GM12878 (cell line): Measurements from ENCODE around the gene AGAP1. TPM values are rescaled to one million over a fixed set of nuclear protein-coding genes. Genes with fewer than 3 reads are reported as not detected.

Experiments
- ATAC-seq: fragments of 200-7000 bp; cut with Tn5 transposase; 3 replicates; pipeline ENCODE4 v1.9.1; 2020; ENCODE audit warnings: mild to moderate bottlenecking, moderate library complexity
- BruUV-seq: library from RNA; stranded (reverse); fragments of 400-500 nt; replicated peaks from 2 replicates; lab custom pipeline; 2021; lab: Mats Ljungman, UMichigan
- CTCF ChIA-PET: fragments of 300-600 bp; sonication (Branson Sonifier 250); formaldehyde crosslinking; extraction: SDS; loops from one replicate; lab custom pipeline; 2021; ENCODE audit warnings: inconsistent platforms; lab: Yijun Ruan, JAX
- POLR2A ChIA-PET: fragments of 350-600 bp; formaldehyde crosslinking; extraction: SDS; loops from one replicate; lab custom pipeline; 2021; ENCODE audit warnings: inconsistent platforms; lab: Charles Lee
- RAD21 ChIA-PET: fragments of 300-600 bp; sonication (Branson Sonifier 250); formaldehyde crosslinking; loops from one replicate; lab custom pipeline; 2023; ENCODE audit warnings: antibody characterized with exemption; ENCODE audit not compliant: unreplicated experiment; lab: Charles Lee
- SMC1A ChIA-PET: fragments of 300-600 bp; sonication (Branson Sonifier 250); formaldehyde crosslinking; loops from one replicate; lab custom pipeline; 2023; ENCODE audit not compliant: unreplicated experiment, uncharacterized antibody; lab: Charles Lee
- DNase-seq: peaks from one replicate; pipeline ENCODE4 v3.0.0-alpha.2; 2011; ENCODE audit warnings: low read depth, low spot score
- FAIRE-seq: peaks from 3 replicates; lab custom pipeline; 2011; peaks lifted over from hg19 to GRCh38; lab: Jason Lieb, UNC
- H2AFZ ChIP-seq: 2 replicates; pipeline ENCODE4 v1.6.0; 2011; ENCODE audit warnings: low read depth, low read length, control low read depth; ENCODE audit not compliant: control insufficient read depth
- H3K27ac ChIP-seq: 2 replicates; pipeline ENCODE4 v1.5.1; 2011; ENCODE audit warnings: control low read depth; ENCODE audit not compliant: control insufficient read depth, insufficient read depth
- H3K27me3 ChIP-seq, 2 experiments: replicated peaks in 1 of 2; 2 replicates each; pipeline versions ENCODE4 v1.6.0 to v1.6.1; 2011; ENCODE audit warnings: low read length in 1 of 2; ENCODE audit not compliant: control insufficient read depth in 2 of 2, insufficient read depth in 2 of 2
- H3K36me3 ChIP-seq, 2 experiments: 2 replicates each; pipeline ENCODE4 v1.5.1; 2011; ENCODE audit warnings: low read length in 1 of 2; ENCODE audit not compliant: control insufficient read depth in 2 of 2, insufficient read depth in 2 of 2
- H3K4me1 ChIP-seq: 2 replicates; pipeline ENCODE4 v1.6.1; 2011; ENCODE audit warnings: mild to moderate bottlenecking, low read length, moderate library complexity, mixed read lengths; ENCODE audit not compliant: control insufficient read depth, insufficient read depth
- H3K4me2 ChIP-seq: 2 replicates; pipeline ENCODE4 v1.6.0; 2011; ENCODE audit warnings: control low read depth; ENCODE audit not compliant: control insufficient read depth, insufficient read depth
- H3K4me3 ChIP-seq: fragments of 200-600 bp; sonication (generic); 2 replicates; pipeline ENCODE4 v1.5.1; 2016
- H3K79me2 ChIP-seq: 2 replicates; pipeline ENCODE4 v1.6.0; 2011; ENCODE audit warnings: low read length; ENCODE audit not compliant: control insufficient read depth, insufficient read depth
- H3K9ac ChIP-seq: 2 replicates; pipeline ENCODE4 v1.8.0; 2011; ENCODE audit warnings: low read length, control low read depth, mixed read lengths; ENCODE audit not compliant: control insufficient read depth, insufficient read depth
- H3K9me3 ChIP-seq: replicated peaks from 3 replicates; pipeline ENCODE4 v1.5.1; 2011; ENCODE audit warnings: mild to moderate bottlenecking, low read length; ENCODE audit not compliant: control insufficient read depth, insufficient read depth
- H4K20me1 ChIP-seq: 2 replicates; pipeline ENCODE4 v1.6.0; 2011; ENCODE audit not compliant: control insufficient read depth, insufficient read depth
- FOS ChIP-seq: IDR thresholded peaks from 3 replicates; pipeline ENCODE4 v1.6.1; 2011; ENCODE audit warnings: borderline replicate concordance; ENCODE audit not compliant: insufficient read length; ENCODE audit errors: extremely low read depth
- KDM1A ChIP-seq: fragments of 200-600 bp; sonication (generic); IDR thresholded peaks from 2 replicates; pipeline ENCODE4 v1.6.1; 2016; ENCODE audit warnings: borderline replicate concordance
- LARP7 ChIP-seq: fragments of 450-650 bp; IDR thresholded peaks from 2 replicates; pipeline ENCODE4 v1.6.1; 2017; ENCODE audit warnings: mild to moderate bottlenecking
- MYB ChIP-seq: fragments of 150-350 bp; IDR thresholded peaks from 2 replicates; pipeline ENCODE4 v1.6.1; 2014; ENCODE audit warnings: mild to moderate bottlenecking, low read depth, low read length, borderline replicate concordance
- NKRF ChIP-seq: fragments of 450-650 bp; conservative IDR thresholded peaks from 2 replicates; pipeline ENCODE4 v1.6.1; 2017; ENCODE audit warnings: mild to moderate bottlenecking, moderate library complexity
- NR2F1 ChIP-seq: fragments of 450-650 bp; conservative IDR thresholded peaks from 2 replicates; pipeline ENCODE4 v1.6.1; 2017; ENCODE audit warnings: mild to moderate bottlenecking
- POLR2A ChIP-seq: IDR thresholded peaks from 2 replicates; pipeline ENCODE4 v1.6.1; 2011; ENCODE audit warnings: low read depth, mild to moderate bottlenecking, low read length
- REST ChIP-seq: IDR thresholded peaks from 2 replicates; pipeline ENCODE4 v1.6.1; 2012; ENCODE audit warnings: mild to moderate bottlenecking, low read depth, low read length
- SMARCA5 ChIP-seq: fragments of 450-650 bp; IDR thresholded peaks from 2 replicates; pipeline ENCODE4 v1.6.1; 2017; ENCODE audit warnings: mild to moderate bottlenecking
- SREBF1 ChIP-seq: IDR thresholded peaks from 2 replicates; pipeline ENCODE4 v1.6.1; 2012; ENCODE audit warnings: mild to moderate bottlenecking, low read length
- SRF ChIP-seq, 2 experiments: IDR thresholded peaks; 2 replicates each; pipeline ENCODE4 v1.6.1; 2011; ENCODE audit warnings: low read depth in 2 of 2, low read length in 2 of 2, mild to moderate bottlenecking in 1 of 2, moderate library complexity in 1 of 2
- TAF1 ChIP-seq: IDR thresholded peaks from 2 replicates; pipeline ENCODE4 v1.6.1; 2011; ENCODE audit warnings: mild to moderate bottlenecking, low read depth, low read length, borderline replicate concordance
- TCF12 ChIP-seq: IDR thresholded peaks from 2 replicates; pipeline ENCODE4 v1.6.1; 2011; ENCODE audit warnings: low read depth, mild to moderate bottlenecking, low read length
- ZBTB40 ChIP-seq: fragments of 450-650 bp; IDR thresholded peaks from 2 replicates; pipeline ENCODE4 v1.6.1; 2016; ENCODE audit warnings: mild to moderate bottlenecking, moderate library complexity, borderline replicate concordance
- ZNF207 ChIP-seq: fragments of 450-650 bp; IDR thresholded peaks from 2 replicates; pipeline ENCODE4 v1.6.1; 2014; ENCODE audit warnings: antibody characterized with exemption, mild to moderate bottlenecking, borderline replicate concordance
- WGBS: methylation state at CpG from one replicate; pipeline ENCODE4 v1.1.6; 2016; ENCODE audit warnings: low lambda C conversion rate; ENCODE audit not compliant: insufficient replicate concordance, insufficient coverage; ENCODE audit errors: missing lambda C conversion rate; 5-methylcytosine and 5-hydroxymethylcytosine counted together
- in situ Hi-C: fragments of 300-500 bp; cut with MboI; formaldehyde crosslinking; loops from 9 replicates; pipeline ENCODE4 v1.14.3; 2018; ENCODE audit warnings: mixed read lengths
- intact Hi-C: fragments of 100-400 bp; cut with micrococcal nuclease; formaldehyde crosslinking; loops from one replicate; pipeline ENCODE4 v1.14.2; 2022; ENCODE audit not compliant: unreplicated experiment
- polyA plus RNA-seq, 11 experiments: library from polyadenylated mRNA; depleted of rRNA in 4 of 11; unstranded in 6 of 11; stranded (reverse) in 5 of 11; fragments of >200 nt; fragmentation: Nextera tagmentation in 4 of 11; fragmentation: Illumina TruSeq in 1 of 11; extraction: Ambion mirVana in 4 of 11; extraction: Trizol in 1 of 11; gene quantifications; 1 replicate in 1 of 11; 2 replicates in 10 of 11; pipeline versions ENCODE4 v1.2.1 to v1.2.3, GENCODE V29; 2011 to 2016; ENCODE audit warnings: inconsistent platforms in 2 of 11, missing spikeins in 2 of 11, low read depth in 1 of 11
- total RNA-seq, 4 experiments: library from RNA; depleted of rRNA in 3 of 4; stranded (reverse); fragments of >200 nt in 3 of 4; fragmentation: Illumina TruSeq in 1 of 4; extraction: Trizol in 1 of 4; gene quantifications; 2 replicates each; pipeline versions ENCODE4 v1.2.1 to v1.2.3, GENCODE V29; 2013 to 2021

The AGAP1 gene
- total and polyA plus RNA-seq, 10 of the 15 experiments (the other 5 are each of a cell fraction or from before 2014, with no cell fraction given): 0.05 to 0.15 (median 0.06) TPM; not detected in 7

GRCh38 chr2:235784788-235785187, 290.9 kb downstream of the AGAP1 start:
- in situ Hi-C loops: no loop called here
- POLR2A ChIA-PET: no interaction called here
- TF ChIP-seq REST (no peak), MYB (no peak), LARP7 (no peak), NR2F1 (no peak), ZNF207 (no peak), TCF12 (no peak), SREBF1 (no peak), SMARCA5 (no peak), KDM1A (no peak), NKRF (no peak), SRF (IDR thresholded peaks at IDR 0.05; ENCODE audit: low read depth in 2 of 2, low read length in 2 of 2) (no peak), FOS (no peak), POLR2A (no peak), ZBTB40 (no peak), TAF1 (no peak)

More at GRCh38 chr2:235784788-235785187, 290.9 kb downstream of the AGAP1 start:
- H3K9me3 ChIP-seq: no peaks in the 10 kb centered on the region
- BruUV-seq: no TSS peak
- H3K4me2 ChIP-seq: no peak overlapping the region
- no peak overlapping the region for H3K9ac ChIP-seq
- CTCF ChIA-PET: interaction anchor here (2.1 kb wide), 1 partner anchor 19 kb away, joined by 8 read pairs; no protein-coding TSS in a partner anchor
- no peak overlapping the region for H2AFZ ChIP-seq
- 28% methylated on average over 4 of the region's 4 CpGs for WGBS
- H3K27ac ChIP-seq: no peak overlapping the region
- no peaks in the 10 kb centered on the region for H3K36me3 ChIP-seq
- no peak overlapping the region for H3K4me3 ChIP-seq
- FAIRE-seq (no peak), ATAC-seq (no peak), DNase-seq (no peak)
- SMC1A ChIA-PET: interaction anchor here (1.0 kb wide), 1 partner anchor 396 kb away, joined by 4 read pairs; no protein-coding TSS in a partner anchor
- no peaks in the 10 kb centered on the region; a peak in 1 of 4 replicates for H3K27me3 ChIP-seq
- no peaks in the 10 kb centered on the region for H3K4me1 ChIP-seq
- RAD21 ChIA-PET: interaction anchor here (1.2 kb wide), 1 partner anchor 19 kb away, joined by 3 read pairs; no protein-coding TSS in a partner anchor
- no peaks in the 10 kb centered on the region for H3K79me2 ChIP-seq
- intact Hi-C loops: no loop called here
- no peaks in the 10 kb centered on the region for H4K20me1 ChIP-seq
